ENCODE measurements around the gene KRTAP10-8.

- no peak for TF ChIP-seq CTCF (IDR thresholded peaks at IDR 0.05)
- TF ChIP-seq POLR2AphosphoS5 (IDR thresholded peaks at IDR 0.05): no peak
- TF ChIP-seq EP300 (IDR thresholded peaks at IDR 0.05): no peak
Observed at GRCh38 chr21:44595524-44595923, 16.4 kb upstream of the KRTAP10-8 start.
